Natural killer cell (primary cell): ENCODE results near the gene SMIM12. TPM values are rescaled to one million over a fixed set of nuclear protein-coding genes. Genes with fewer than 3 reads are reported as not detected.

Experiments
- ATAC-seq, 3 donors: fragments of 150-1000 bp in 2 of 3; fragments of 200-7000 bp in 1 of 3; cut with Tn5 transposase; 1 replicate in 1 of 3; 2 replicates in 2 of 3; pipeline ENCODE4 v1.10.0; 2021; ENCODE audit warnings: mild to moderate bottlenecking in 2 of 3, moderate library complexity in 2 of 3
- DNase-seq, 2 donors: peaks; one replicate each; pipeline versions ENCODE4 v3.0.0 to v3.0.0-alpha.2; 2013 to 2021; ENCODE audit warnings: mixed read lengths in 1 of 2
- H3K27ac ChIP-seq: one replicate; pipeline ENCODE4 v1.5.1; 2013; ENCODE audit warnings: mild to moderate bottlenecking, low read length
- H3K27me3 ChIP-seq: one replicate; pipeline ENCODE4 v1.6.1; 2013; ENCODE audit warnings: low read length; ENCODE audit not compliant: control insufficient read depth, insufficient read depth
- H3K36me3 ChIP-seq: one replicate; pipeline ENCODE4 v1.6.1; 2013; ENCODE audit warnings: low read length; ENCODE audit not compliant: control insufficient read depth, insufficient read depth
- H3K4me1 ChIP-seq: one replicate; pipeline ENCODE4 v1.6.1; 2013; ENCODE audit warnings: low read length; ENCODE audit not compliant: control insufficient read depth, insufficient read depth
- H3K4me3 ChIP-seq: one replicate; pipeline ENCODE4 v1.5.1; 2013; ENCODE audit warnings: low read length
- H3K9me3 ChIP-seq: one replicate; pipeline ENCODE4 v1.6.1; 2013; ENCODE audit warnings: low read length; ENCODE audit not compliant: control insufficient read depth, insufficient read depth
- H3K27ac Mint-ChIP-seq, 2 donors: one replicate each; pipeline ENCODE4 v1.8.0; 2022; ENCODE audit warnings: mild to moderate bottlenecking in 2 of 2, mixed read lengths in 2 of 2, moderate library complexity in 1 of 2
- H3K27me3 Mint-ChIP-seq, 2 donors: one replicate each; pipeline ENCODE4 v1.8.0; 2022; ENCODE audit warnings: low read depth in 2 of 2, mixed read lengths in 2 of 2
- H3K36me3 Mint-ChIP-seq: one replicate; pipeline ENCODE4 v1.8.0; 2022; ENCODE audit warnings: mixed read lengths
- H3K4me1 Mint-ChIP-seq, 2 donors: one replicate each; pipeline ENCODE4 v1.8.0; 2022; ENCODE audit warnings: mixed read lengths in 2 of 2
- H3K4me3 Mint-ChIP-seq: one replicate; pipeline ENCODE4 v1.8.0; 2022; ENCODE audit warnings: mild to moderate bottlenecking, moderate library complexity, mixed read lengths
- H3K9me3 Mint-ChIP-seq, 2 donors: one replicate each; pipeline ENCODE4 v1.8.0; 2022; ENCODE audit warnings: mixed read lengths in 2 of 2
- CTCF ChIP-seq: fragments of 200-600 bp; IDR thresholded peaks from one replicate; pipeline ENCODE4 v1.8.0; 2022; ENCODE audit warnings: antibody characterized with exemption
- WGBS: methylation state at CpG from one replicate; pipeline ENCODE4 v1.1.7; 2013; ENCODE audit warnings: missing lambda C conversion rate; ENCODE audit not compliant: insufficient coverage; 5-methylcytosine and 5-hydroxymethylcytosine counted together
- intact Hi-C: fragments of 100-400 bp; cut with micrococcal nuclease; formaldehyde crosslinking; loops from one replicate; pipeline ENCODE4 v1.14.2; 2022
- total RNA-seq, 4 donors: library from RNA; stranded (reverse); fragments of 120-200 nt in 1 of 4; gene quantifications; one replicate each; pipeline versions ENCODE4 v1.2.3 to v1.2.4, GENCODE V29; 2013 to 2022

Gene SMIM12
- total RNA-seq, 3 donors from 2014 or later (not counting 1 experiment from before 2014, with no cell fraction given), result 33.4 to 44.5 (median 36.5) TPM

- peaks cover 0 to 4% of the 10 kb centered on the region in 2 donors for H3K4me1 Mint-ChIP-seq
- H3K27ac Mint-ChIP-seq, result no peak overlapping the region
- peaks cover 22 to 26% of the 10 kb centered on the region in 2 donors for H3K27me3 Mint-ChIP-seq
- no peaks in the 10 kb centered on the region for H3K36me3 Mint-ChIP-seq
- DNase-seq (no peak), ATAC-seq (no peak)
- no peaks in the 10 kb centered on the region for H3K9me3 ChIP-seq
- no peak for TF ChIP-seq CTCF
- H3K27ac ChIP-seq, result no peak overlapping the region
- no peak overlapping the region for H3K4me3 Mint-ChIP-seq
- intact Hi-C loops, result no loop called here
- no peak overlapping the region for H3K4me3 ChIP-seq
- H3K36me3 ChIP-seq, result no peaks in the 10 kb centered on the region
- no peaks in the 10 kb centered on the region for H3K4me1 ChIP-seq
- WGBS, result 92% methylated on average over 16 of the region's 16 CpGs
- H3K9me3 Mint-ChIP-seq, result no peaks in the 10 kb centered on the region
- H3K27me3 ChIP-seq, result no peaks in the 10 kb centered on the region
Measured at GRCh38 chr1:34899906-34900305, 40.4 kb upstream of the SMIM12 start.

GRCh38 chr1:34899471-34899870, 39.9 kb upstream of the SMIM12 start:
- Mint-ChIP-seq H3K9me3 (no peaks in the 10 kb centered on the region), H3K4me1 (peaks cover 0 to 4% of the 10 kb centered on the region in 2 donors), H3K27me3 (peaks cover 22 to 26% of the 10 kb centered on the region in 2 donors), H3K27ac (no peak overlapping the region), H3K36me3 (no peaks in the 10 kb centered on the region), H3K4me3 (no peak overlapping the region)
- no peaks in the 10 kb centered on the region for H3K27me3 ChIP-seq
- ATAC-seq, result no peak
- intact Hi-C loops, result no loop called here
- H3K4me3 ChIP-seq, result no peak overlapping the region
- H3K36me3 ChIP-seq, result no peaks in the 10 kb centered on the region
- 90% methylated on average over 4 of the region's 4 CpGs for WGBS
- TF ChIP-seq CTCF, result no peak
- H3K9me3 ChIP-seq, result no peaks in the 10 kb centered on the region
- no peak overlapping the region for H3K27ac ChIP-seq
- no peak for DNase-seq
- H3K4me1 ChIP-seq, result no peaks in the 10 kb centered on the region

DNA sequence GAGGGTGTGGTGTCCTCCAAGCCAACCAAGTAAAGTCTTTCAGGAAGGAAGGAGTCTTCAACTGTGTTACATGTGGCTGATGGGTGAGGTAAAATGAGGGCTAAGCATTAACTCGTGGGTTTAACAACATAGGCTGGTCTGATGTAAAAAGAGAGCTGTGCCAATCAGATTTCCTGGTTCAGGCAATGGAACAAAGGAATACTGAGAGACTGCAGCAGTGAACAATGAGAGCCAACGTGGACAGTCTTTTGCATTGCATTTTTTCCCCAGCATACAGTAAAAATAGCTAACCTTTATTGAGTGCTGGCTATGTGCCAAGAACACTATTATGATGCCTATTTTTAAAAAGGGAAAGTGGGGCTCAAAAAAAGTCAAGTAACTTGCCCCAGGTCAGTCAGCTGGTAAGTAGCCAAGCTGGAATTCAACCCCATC, 38.8 kb upstream of the SMIM12 start:
- WGBS, result 27% methylated on average over 2 of the region's 2 CpGs
- Histone ChIP-seq H3K4me1 (no peaks in the 10 kb centered on the region), H3K27me3 (no peaks in the 10 kb centered on the region), H3K9me3 (no peaks in the 10 kb centered on the region), H3K36me3 (no peaks in the 10 kb centered on the region), H3K27ac (no peak overlapping the region), H3K4me3 (no peak overlapping the region)
- intact Hi-C loops, result no loop called here
- H3K4me1 Mint-ChIP-seq, result peaks cover 0 to 4% of the 10 kb centered on the region in 2 donors
- DNase-seq (no peak), ATAC-seq (no peak)
- H3K36me3 Mint-ChIP-seq, result no peaks in the 10 kb centered on the region
- no peak overlapping the region for H3K27ac Mint-ChIP-seq
- no peaks in the 10 kb centered on the region for H3K9me3 Mint-ChIP-seq
- no peak for TF ChIP-seq CTCF
- H3K4me3 Mint-ChIP-seq, result no peak overlapping the region
- H3K27me3 Mint-ChIP-seq, result peaks cover 25 to 26% of the 10 kb centered on the region in 2 donors

- no peak for TF ChIP-seq CTCF
- intact Hi-C loops, result no loop called here
- no peak overlapping the region for H3K4me3 Mint-ChIP-seq
- peaks cover 10% of the 10 kb centered on the region for H3K36me3 Mint-ChIP-seq
- peaks cover 25 to 27% of the 10 kb centered on the region in 2 donors for H3K27me3 Mint-ChIP-seq
- H3K27ac ChIP-seq, result no peak overlapping the region
- peaks cover 0 to 4% of the 10 kb centered on the region in 2 donors for H3K4me1 Mint-ChIP-seq
- H3K27ac Mint-ChIP-seq, result no peak overlapping the region
- H3K27me3 ChIP-seq, result no peaks in the 10 kb centered on the region
- H3K36me3 ChIP-seq, result no peaks in the 10 kb centered on the region
- WGBS, result no CpG with 5 or more reads among the region's 1 CpG
- peaks cover 4 to 5% of the 10 kb centered on the region in 2 donors for H3K9me3 Mint-ChIP-seq
- no peak overlapping the region for H3K4me3 ChIP-seq
- ATAC-seq, result no peak
- peak in 1 of 2 donors; percentile 19 for DNase-seq
- H3K4me1 ChIP-seq, result no peaks in the 10 kb centered on the region
- H3K9me3 ChIP-seq, result peaks cover 7% of the 10 kb centered on the region
Measured at GRCh38 chr1:34896612-34897011, 37.1 kb upstream of the SMIM12 start.
